ENCODE measurements around the gene HOXC12. TPM values are rescaled to one million over a fixed set of nuclear protein-coding genes. Genes with fewer than 3 reads are reported as not detected.

The HOXC12 gene
- total RNA-seq, 1 donor from 2014 or later: not detected

- no peak overlapping the region for H3K4me3 ChIP-seq (ENCODE audit: low read depth, low read length)
- peaks cover 85% of the 10 kb centered on the region for H3K27me3 ChIP-seq (ENCODE audit: control insufficient read depth, insufficient read depth, low read length)
- FAIRE-seq: no peak
- no peak for TF ChIP-seq CTCF (IDR thresholded peaks at IDR 0.05; ENCODE audit: insufficient read depth, low read length, severe bottlenecking)
- no peaks in the 10 kb centered on the region for H3K36me3 ChIP-seq (ENCODE audit: control insufficient read depth, insufficient read depth, low read length)
- no peak for DNase-seq (ENCODE audit: low read depth)
Measured at GRCh38 chr12:53975064-53975471, 20.4 kb downstream of the HOXC12 start.

GRCh38 chr12:53975479-53976152 lies 20.9 kb downstream of the HOXC12 start:
- Histone ChIP-seq H3K4me3 (ENCODE audit: low read depth, low read length) (no peak overlapping the region), H3K27me3 (ENCODE audit: control insufficient read depth, insufficient read depth, low read length) (peaks cover 83% of the 10 kb centered on the region), H3K36me3 (ENCODE audit: control insufficient read depth, insufficient read depth, low read length) (no peaks in the 10 kb centered on the region)
- FAIRE-seq: no peak
- no peak for DNase-seq (ENCODE audit: low read depth)
- no peak for TF ChIP-seq CTCF (IDR thresholded peaks at IDR 0.05; ENCODE audit: insufficient read depth, low read length, severe bottlenecking)

- Histone ChIP-seq H3K4me3 (ENCODE audit: low read depth, low read length) (no peak overlapping the region), H3K27me3 (ENCODE audit: control insufficient read depth, insufficient read depth, low read length) (peaks cover 82% of the 10 kb centered on the region), H3K36me3 (ENCODE audit: control insufficient read depth, insufficient read depth, low read length) (no peaks in the 10 kb centered on the region)
- no peak for TF ChIP-seq CTCF (IDR thresholded peaks at IDR 0.05; ENCODE audit: insufficient read depth, low read length, severe bottlenecking)
- FAIRE-seq: no peak
- DNase-seq (ENCODE audit: low read depth): no peak
Measured at GRCh38 chr12:53976172-53976822, 21.6 kb downstream of the HOXC12 start.

- Histone ChIP-seq H3K27me3 (ENCODE audit: control insufficient read depth, insufficient read depth, low read length) (peaks cover 82% of the 10 kb centered on the region), H3K36me3 (ENCODE audit: control insufficient read depth, insufficient read depth, low read length) (no peaks in the 10 kb centered on the region), H3K4me3 (ENCODE audit: low read depth, low read length) (no peak overlapping the region)
- no peak for FAIRE-seq
- DNase-seq (ENCODE audit: low read depth): no peak
- no peak for TF ChIP-seq CTCF (IDR thresholded peaks at IDR 0.05; ENCODE audit: insufficient read depth, low read length, severe bottlenecking)
Measured at GRCh38 chr12:53976823-53977595, 22.3 kb downstream of the HOXC12 start.

- Histone ChIP-seq H3K27me3 (ENCODE audit: control insufficient read depth, insufficient read depth, low read length) (peaks cover 82% of the 10 kb centered on the region), H3K4me3 (ENCODE audit: low read depth, low read length) (no peak overlapping the region)
Measured at GRCh38 chr12:53977596-53978445, 23.1 kb downstream of the HOXC12 start.

More at GRCh38 chr12:53977596-53978445, 23.1 kb downstream of the HOXC12 start:
- no peak for FAIRE-seq
- no peak for TF ChIP-seq CTCF (IDR thresholded peaks at IDR 0.05; ENCODE audit: insufficient read depth, low read length, severe bottlenecking)
- no peaks in the 10 kb centered on the region for H3K36me3 ChIP-seq (ENCODE audit: control insufficient read depth, insufficient read depth, low read length)
- no peak for DNase-seq (ENCODE audit: low read depth)

Measured in bronchial epithelial cell (primary cell).